HL-60 (cell line): ENCODE measurements around the gene TTLL8.

Source experiments
- CTCF ChIP-seq: IDR thresholded peaks from one replicate; pipeline ENCODE4 v1.5.1; 2011; ENCODE audit warnings: low read length, control low read depth, inconsistent platforms; ENCODE audit not compliant: insufficient read depth
- GABPA ChIP-seq: IDR thresholded peaks from 2 replicates; pipeline ENCODE4 v1.6.1; 2012; ENCODE audit warnings: low read depth
- POLR2AphosphoS5 ChIP-seq: IDR thresholded peaks from 2 replicates; pipeline ENCODE4 v1.6.1; 2012; ENCODE audit warnings: low read depth

GRCh38 chr22:50004918-50005317 is 53.2 kb downstream of the TTLL8 start:
- TF ChIP-seq POLR2AphosphoS5 = no peak
- no peak for TF ChIP-seq CTCF
- TF ChIP-seq GABPA = no peak
